PC-3 (cell line): Measurements from ENCODE around the gene PRAMEF12.

Source experiments
- CTCF ChIP-seq: fragments of 300-600 bp; sonication (generic); conservative IDR thresholded peaks from 2 replicates; pipeline ENCODE4 v1.5.1; 2017; ENCODE audit warnings: antibody characterized with exemption, low read depth, mild to moderate bottlenecking, low read length
- EZH2 ChIP-seq: fragments of 300-600 bp; sonication (generic); IDR thresholded peaks from one replicate; pipeline ENCODE4 v1.6.1; 2017; ENCODE audit warnings: antibody characterized with exemption, mild to moderate bottlenecking, low read length; ENCODE audit not compliant: unreplicated experiment
- EZH2phosphoT487 ChIP-seq: fragments of 300-600 bp; sonication (generic); IDR thresholded peaks from 2 replicates; pipeline ENCODE4 v1.6.1; 2018; ENCODE audit warnings: mild to moderate bottlenecking, antibody characterized with exemption, low read length, borderline replicate concordance

- TF ChIP-seq CTCF (no peak), EZH2phosphoT487 (no peak), EZH2 (no peak)
Observed at GRCh38 chr1:12738934-12739333, 34.6 kb upstream of the PRAMEF12 start.
